Activated CD4-positive, alpha-beta T cell treated with anti-CD3 and anti-CD28 coated beads for 24 hours (primary cell): ENCODE data around the gene OBSL1.
A peak's percentile ranks its signal among the peaks of the same experiment; 100 is the strongest.

Source experiments
- DNase-seq, 2 donors: peaks; one replicate each; pipeline ENCODE4 v3.0.0-alpha.2; 2020; ENCODE audit warnings: low read depth in 2 of 2

OBSL1 gene

DNA sequence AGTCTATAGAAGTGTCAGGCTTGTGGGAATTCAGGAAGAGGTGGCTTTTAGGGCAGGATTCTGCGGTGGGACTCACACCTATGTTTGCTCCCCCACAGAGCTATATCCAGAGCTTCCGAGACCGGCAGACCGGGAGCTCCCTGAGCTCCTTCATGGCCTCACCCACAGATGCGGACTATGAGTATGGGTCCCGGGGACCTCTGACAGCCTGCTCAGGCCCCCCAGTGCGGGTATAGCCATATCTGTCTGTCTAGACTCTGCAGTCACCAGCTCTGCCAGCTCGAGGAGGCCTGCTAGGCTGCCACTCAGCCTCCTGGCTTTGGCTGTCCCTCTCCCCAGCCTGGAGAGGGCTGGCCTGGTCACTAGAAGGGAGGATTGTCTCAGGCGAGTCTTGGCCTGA lies 21.7 kb downstream of the OBSL1 start:
- DNase-seq = no peak

DNA sequence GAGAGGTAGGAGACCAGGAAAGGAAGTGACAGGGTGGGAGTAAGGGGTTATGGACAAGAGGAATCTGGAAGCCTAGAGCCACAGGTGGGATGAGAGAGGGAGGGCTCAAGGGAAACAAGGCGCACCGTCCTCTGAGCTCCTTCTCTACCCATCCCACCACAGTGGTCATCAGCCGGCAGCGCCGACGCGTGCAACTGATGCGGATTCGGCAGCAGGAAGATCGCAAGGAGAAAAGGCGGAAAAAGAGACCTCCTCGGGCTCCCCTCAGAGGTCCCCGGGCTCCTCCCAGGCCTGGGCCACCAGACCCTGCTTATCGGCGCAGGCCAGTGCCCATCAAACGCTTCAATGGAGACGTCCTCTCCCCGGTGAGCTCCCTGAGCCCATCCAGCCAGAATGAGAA lies 22.3 kb downstream of the OBSL1 start:
- no peak for DNase-seq

DNA sequence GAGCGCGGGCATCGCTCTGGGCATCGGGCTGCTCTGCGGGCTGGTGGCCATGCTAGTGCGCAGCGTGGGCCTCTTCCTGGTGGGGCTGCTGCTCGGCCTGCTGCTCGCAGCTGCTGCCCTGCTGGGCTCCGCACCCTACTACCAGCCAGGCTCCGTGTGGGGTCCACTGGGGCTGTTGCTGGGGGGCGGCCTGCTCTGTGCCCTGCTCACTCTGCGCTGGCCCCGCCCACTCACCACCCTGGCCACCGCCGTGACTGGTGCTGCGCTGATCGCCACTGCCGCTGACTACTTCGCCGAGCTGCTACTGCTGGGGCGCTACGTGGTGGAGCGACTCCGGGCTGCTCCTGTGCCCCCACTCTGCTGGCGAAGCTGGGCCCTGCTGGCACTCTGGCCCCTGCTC lies 23.7 kb downstream of the OBSL1 start:
- no peak for DNase-seq

DNA sequence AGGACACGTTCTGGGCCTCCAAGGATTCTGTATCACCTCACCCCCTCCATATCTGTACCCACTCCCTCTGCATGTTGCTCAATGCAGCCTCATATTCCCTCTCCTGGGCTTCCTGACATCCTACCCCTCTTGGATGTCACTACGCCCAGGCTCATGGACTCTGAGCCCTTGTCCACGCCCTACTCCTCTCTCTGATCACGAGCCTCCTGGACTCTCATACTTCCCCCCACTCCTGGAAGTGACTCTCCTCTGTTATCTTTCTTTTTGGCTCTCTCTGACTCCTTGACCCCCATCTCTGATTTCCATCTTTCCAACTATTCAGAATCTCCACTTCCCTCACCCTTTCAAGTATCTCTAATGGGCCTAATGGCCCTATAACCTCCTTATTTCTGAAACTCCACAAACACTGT lies 25.4 kb downstream of the OBSL1 start:
- no peak for DNase-seq

DNA sequence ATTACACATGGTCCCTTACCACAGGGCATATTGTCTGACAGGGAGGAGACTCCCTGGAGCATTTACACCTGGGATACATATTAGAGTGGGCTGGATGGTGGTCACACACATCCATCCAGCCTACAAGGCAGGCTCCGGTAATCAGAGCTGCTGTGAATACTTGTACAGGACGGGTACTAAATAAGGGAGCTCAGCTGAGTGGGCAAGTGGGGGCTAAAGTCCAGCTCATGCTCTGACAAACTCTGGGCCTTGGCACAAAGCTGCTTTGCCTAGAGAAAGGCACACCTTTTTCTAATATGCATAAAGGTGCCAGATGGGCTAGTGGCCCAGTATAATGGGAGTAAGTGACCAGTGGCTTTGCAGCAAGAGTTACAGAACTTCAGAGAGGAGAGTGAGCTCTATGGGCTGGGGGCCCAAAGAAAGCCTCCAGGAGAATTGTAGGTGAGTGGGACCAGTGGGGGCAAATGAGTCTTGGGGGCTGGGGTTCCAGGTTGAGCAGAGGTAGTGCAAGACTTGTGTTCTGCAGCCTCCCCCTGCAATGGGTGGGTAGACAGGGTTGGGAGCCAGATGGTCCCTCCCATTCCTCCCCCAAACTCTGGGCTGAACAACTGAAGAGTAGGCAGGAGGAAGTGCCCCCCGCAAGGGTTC lies 25.9 kb downstream of the OBSL1 start:
- no peak for DNase-seq

DNA sequence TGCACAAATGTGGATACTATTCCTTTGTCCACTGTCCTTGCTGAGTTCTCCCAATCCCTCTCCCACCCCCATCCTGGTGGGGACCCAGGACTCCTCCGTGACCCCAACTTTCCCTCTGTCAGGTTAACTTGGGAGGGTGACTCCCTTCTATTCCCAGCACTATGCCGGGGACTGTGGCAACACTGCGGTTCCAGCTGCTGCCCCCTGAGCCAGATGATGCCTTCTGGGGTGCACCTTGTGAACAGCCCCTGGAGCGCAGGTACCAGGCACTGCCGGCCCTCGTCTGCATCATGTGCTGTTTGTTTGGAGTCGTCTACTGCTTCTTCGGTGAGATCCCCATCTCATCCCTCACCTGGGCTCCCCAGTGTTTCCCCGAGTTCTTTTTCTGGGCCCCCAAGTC lies 26.8 kb downstream of the OBSL1 start:
- no peak for DNase-seq

DNA sequence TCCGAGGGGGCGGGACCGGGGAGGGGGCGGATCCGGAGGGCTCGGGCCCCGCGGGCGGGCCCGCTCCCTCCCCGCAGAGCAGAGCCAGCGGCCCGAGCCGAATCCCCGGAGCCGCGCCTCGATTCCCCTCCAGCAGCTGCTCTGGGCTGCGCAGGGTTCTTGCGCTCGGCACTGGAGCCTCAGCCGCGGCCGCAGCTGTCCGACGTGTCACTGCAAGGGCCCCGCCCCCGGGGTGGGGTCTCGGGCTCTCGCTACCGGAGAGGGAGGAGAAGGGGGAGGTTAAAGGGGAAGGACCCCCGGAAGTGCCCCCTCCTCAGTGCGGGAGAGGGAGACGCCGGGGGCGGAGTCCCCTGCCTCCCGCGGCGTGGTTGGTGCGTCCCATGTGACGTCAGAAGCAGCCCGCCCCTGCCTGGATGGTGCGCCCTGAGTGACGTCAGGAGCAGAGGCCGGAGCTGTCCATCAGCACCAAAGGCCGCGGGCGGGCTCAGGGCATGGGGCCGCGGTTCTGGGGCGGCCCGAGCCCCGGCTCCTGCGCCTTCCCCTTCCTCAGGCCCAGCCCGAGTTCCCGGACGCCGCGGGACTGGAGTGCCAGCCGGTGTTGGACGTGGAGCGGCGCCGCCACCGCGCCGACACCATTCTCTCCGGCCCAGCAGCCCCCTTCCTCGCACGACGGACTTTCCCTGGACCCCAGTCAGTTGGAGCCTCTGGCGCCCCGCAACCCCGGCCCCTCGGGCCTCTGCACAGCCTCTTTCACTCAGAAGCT lies 27.6 kb downstream of the OBSL1 start, which contains the start of the genes CHPF and TMEM198:
Gene CHPF, minus strand, starts transcription at position 214 of the 763 bp plus-strand sequence. CDS start 271 bp downstream, outside the sequence.
Gene TMEM198, plus strand, starts transcription at position 433 of the 763 bp plus-strand sequence. CDS start 700 bp downstream, outside the sequence.
- peak; percentile 89 for DNase-seq

DNA sequence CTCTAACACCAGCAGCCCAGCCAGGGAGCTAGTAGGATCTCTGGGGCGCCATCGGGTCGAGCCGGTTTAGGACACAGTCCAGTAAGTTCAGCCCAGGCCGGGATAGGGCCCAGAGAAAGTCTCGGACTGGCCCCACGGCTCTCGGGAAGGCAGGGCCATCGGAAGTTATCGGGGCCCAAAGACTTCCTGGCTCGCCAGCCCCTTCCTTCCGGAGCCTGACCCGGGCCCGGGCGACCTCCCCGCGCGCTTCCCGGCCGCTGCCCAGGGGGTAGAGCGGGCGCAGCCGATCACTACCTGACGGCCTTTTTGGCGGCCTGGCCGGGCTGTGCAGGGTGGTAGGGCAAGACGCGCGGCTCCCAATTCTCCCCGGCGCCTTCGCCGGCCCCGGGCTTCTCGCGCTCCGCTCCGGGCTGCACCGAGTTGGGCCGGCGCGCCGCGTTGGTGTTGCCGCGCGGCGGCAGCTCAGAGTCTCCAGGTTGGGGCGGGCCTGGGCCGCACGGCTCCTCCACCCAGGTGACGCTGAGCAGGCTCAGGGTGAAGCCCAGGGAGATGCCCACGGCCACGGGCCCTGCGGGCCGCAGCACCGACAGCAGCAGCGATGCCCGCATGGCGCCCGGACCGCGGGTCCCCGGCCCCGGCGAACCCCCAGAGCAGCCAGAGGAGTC lies 28.3 kb downstream of the OBSL1 start:
- DNase-seq = peak in 1 of 2 donors; percentile 8

DNA sequence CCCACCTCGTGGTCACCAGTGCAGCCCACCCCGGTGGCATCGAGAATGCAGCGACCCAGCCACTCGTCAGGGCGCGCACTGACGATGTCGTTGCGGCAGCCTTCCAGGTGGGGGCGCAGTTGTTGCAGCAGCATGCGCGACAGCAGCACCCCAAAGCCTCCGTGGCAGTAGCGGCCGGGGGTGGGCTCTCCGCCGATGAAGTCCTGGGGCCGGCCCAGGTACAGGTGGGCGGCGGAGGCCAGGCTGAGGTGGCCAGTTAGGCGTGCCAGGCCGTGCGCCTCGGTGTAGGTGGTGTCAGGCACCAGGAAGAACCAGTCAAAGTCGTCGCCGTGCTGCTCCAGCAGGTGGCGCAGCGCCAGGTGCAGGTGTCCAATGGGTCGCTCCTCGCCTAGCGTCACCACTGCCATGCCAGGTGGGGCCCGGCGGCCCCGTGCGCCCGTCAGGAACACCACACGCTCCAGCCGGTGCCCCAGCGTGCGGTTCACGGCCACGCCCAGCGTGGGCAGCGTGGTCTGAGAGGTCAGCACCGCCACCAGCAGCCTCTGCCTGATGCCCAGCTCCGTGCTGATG lies 29.6 kb downstream of the OBSL1 start:
- DNase-seq = peak; percentile 80 to 83

DNA sequence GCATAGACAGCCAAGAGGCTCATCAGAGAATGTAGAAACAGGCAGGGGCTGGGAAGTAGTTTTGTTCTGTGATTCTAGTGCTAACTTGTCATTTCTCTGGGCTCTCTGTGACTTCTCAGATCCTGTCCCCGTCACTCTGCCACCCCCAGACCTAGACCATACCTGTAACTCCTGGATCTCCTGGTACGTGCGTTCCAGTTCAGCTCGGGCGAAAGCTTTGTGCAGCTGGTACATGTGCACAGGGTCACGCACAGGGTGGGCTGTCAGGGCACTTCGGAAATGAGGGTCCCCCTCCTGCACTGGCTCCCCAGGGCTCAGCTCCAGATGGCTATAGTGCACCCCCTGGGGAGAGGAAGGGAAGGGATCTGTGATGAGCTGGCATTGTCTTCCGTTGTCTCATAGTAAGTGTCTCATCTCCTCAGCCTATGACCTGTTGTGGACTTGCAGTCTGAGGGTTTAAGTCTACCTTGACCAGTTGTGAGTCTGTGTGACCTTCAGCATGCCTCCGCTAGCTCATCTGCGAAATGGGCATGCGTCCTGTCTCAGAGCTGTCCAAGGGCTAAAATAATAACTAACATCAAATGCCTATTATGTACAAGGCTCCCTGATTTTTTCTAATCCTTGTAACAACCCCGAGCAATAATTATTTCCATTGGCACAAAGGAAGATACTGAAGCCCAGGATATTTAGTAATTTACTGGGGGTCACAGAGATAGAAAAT lies 30.4 kb downstream of the OBSL1 start:
- no peak for DNase-seq

DNA sequence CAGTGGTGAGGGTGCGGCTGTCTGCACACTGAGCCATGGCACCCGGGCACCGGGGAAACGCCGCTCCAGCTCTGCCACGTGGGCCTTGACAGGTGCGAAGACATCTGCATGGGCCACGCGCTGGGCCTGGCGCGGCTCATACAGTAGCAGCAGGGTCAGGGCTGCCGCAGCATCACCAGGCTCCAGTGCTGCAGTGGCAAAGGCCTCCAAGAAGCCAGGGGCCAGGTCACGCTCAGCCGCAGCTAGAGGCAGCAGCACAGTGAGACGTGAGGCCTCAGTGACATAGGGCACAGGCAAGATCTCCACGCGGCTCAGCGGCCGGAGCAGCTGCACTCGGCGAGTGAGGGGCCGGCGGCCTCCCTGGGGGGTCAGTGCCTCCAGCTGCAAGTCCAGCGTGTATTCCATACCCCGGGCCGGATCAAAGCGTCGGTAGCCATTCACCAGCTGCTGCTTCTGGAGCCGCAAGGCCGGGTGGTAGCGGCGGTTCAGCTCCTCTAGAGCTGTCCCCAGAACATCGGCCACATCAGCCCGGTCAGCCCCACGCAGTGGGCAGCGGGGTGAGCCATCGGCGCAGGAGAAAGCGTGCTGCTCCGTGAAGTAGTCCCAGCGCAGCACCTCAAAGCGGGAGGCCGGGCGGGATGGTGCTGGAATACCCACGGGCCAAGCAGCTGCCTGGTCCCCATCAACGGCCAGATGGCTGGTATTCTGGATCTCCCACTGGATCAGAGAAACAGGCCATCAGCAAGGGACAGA lies 31.2 kb downstream of the OBSL1 start:
- no peak for DNase-seq

DNA sequence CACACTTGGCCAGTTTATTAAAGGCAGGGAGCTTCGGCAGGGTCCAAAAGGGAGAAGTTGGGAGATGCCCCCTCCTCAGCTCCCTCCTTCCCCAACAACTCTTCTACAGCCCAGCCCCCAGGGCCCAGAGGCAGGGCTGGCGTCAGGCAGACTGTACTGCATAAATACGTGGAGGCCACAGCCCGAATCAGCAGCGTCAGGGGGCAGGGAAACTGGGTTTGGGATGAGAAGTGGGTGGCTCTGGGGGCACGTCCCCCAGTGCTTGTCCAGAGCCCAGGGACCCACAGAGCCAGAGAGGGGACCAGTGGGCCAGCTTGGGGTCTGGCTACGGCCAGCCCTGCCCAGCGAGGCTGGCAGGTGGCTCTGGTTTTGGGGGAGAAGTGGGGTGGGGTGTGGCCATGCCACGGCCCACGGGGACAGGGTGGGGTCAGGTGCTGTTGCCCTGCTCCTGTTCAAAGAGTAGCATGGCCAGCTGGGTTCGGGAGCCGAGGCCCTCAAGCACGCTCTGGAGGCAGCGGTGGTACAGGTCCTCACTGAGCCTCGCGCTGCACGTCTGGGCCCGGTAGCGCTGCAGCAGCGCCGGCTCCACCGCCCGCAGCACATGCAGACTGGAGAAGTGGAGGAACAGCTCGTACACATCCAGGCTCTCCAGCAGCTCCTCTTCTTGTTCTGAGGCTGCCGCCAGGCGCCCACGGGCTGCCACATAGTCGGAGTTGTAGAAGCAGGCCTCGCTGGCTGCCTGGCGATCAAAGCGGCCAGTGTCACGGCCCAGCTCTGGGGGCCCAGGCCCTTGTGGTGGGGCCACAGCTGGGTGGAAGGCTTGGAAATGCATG lies 32.2 kb downstream of the OBSL1 start:
- DNase-seq = no peak

DNA sequence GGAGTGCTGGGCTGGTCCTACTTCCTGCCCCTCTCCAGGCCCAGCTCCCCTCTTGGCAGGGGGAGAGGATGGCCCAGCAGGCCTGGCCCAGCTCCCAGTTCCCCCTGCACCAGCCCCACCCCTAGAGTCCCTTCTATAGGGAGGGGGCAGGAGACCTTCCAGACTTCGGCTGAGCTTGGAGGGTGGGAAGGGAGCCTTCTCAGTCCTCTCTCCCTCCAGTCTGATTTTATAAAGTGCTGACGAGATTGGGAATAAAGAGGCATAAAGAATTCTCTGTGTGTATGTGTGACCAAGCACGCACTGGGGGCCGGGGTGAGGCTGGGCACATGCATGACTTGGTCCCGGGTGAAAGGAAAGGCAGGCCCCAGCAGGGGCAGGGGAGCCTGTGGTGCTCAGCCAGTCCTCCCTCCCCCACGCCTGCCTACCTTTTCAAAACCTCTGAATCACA lies 32.8 kb downstream of the OBSL1 start:
- DNase-seq = no peak

DNA sequence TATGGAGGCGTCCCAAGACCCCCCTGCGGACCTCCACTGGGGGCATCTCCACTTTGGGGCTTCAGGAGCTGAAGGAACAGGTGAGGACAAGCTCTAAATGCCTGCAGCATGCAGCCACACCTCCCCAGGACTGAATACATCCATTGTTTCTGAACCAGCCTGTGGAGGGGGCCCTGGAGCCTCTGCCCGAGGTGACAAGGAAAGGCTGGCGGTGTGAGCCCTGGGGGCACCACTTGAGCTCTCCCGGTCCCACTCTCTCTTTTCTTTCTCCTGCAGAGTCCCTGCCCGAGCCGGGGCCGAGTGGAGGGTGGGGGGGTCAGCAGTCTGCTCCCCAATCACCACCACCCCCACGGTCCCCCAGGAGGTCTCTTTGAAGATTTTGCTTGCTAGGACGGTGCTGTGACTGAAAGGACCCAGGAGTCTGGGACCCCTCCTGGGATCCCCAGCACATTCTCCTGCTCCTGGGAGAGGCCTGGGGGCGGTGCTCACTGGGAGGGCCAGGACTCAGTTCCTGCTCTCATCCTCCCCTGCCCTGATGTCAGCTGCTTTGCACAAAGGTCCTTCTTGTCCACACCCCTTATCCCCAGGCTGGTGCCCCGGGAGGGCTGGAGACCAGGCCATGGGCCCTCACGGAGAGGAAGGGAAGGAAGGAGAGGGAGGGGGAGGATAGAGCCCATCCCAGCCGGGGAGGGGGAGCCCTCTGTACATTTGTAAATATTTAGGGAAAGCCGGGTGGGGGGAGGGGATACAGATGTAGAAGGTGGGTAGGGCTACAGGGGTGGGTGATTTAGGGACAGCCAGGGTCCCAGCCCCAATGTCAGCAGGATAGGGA lies 33.5 kb downstream of the OBSL1 start:
- DNase-seq = no peak

DNA sequence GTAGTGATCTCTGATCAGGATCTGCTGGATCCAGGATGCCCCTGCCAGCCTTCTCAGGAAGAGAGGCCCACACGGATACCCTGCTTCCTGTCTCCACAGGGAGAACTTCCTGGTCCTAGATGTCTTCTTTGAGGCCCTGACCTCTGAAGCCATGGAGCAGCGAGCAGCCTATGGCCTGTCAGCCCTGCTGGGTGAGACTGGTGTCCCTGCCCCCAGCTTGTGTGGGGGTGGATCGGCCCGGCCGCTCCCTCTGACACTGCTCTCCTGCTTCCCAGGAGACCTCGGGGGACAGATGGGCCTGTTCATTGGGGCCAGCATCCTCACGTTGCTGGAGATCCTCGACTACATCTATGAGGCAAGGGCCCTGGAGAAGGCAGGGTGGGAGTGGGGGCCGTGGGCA lies 34.4 kb downstream of the OBSL1 start:
- no peak for DNase-seq

DNA sequence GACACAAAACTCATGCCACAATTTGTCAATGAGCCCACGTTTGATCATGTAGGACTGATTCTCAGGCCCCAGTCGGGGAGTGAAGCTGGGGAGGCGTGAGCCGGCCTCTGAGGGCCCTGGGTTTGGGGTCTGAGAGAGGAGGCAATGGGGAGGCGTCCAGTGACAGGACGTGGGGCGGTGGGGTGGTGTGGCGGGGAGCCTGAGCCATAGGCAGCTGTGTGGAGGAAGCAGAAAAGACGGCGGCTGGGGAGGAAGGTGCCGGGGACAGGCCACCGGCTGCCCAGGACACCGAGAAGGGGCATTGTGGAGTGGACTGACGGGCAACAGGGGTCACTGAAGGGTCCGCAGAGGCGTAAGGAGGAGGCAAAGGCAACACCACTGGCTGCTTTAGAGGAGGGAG lies 34.9 kb downstream of the OBSL1 start:
- DNase-seq = no peak

DNA sequence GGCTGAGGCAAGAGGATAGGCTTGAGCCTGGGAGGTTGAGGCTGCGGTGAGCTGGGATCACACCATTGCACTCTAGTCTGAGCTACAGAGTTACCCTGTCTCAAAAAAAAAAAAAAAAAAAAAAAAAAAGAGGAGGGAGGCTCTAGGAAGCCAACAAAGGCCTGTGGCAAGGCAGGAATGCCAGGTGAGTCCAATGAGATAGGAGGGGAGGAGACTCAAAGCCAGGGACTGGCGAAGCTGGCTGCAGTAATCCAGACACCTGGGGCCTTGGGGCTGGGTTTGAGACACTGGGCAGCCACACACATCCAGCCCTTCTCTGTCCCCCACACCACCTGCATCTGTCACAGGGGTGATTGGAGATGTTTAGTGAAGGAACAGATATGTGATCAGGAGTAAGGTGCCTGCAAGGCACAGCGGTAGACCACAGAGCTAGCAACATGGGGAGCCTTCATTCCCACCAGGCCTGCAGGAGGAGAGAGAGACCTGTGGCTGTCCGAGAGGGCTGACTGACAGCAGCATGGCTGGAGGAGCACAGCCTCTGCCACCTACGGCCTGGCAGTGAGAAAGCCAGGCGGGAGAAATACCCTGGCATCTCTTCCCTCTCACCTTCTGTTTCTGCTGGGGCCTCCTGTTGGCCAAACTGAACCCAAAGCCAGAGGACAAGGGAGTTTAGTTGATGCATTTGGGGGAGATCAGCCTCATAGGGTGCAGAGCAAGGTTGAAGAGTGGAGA lies 37.2 kb downstream of the OBSL1 start:
- no peak for DNase-seq

DNA sequence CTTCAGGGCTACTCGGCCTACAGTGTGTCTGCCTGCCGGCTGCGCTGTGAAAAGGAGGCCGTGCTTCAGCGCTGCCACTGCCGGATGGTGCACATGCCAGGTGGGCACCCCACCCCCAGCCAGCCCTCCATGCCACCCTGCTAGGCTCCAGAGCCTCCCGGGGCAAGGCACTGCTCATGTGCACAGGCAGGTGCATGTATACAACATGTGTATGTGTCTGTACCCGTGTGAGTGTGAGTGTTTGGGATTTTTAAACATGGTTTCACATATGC lies 39.0 kb downstream of the OBSL1 start:
- no peak for DNase-seq
